Astrocyte of the spinal cord (primary cell): Measurements from ENCODE around the gene SULT4A1.
"Not testable (repeated sequence)": the region's sequence is repeated elsewhere in the genome, so short reads cannot be mapped to it uniquely, and the experiment has no call there.

Experiments
- DNase-seq: peaks from one replicate; pipeline ENCODE4 v3.0.0; 2011; ENCODE audit warnings: low read depth, low spot score
- H3K4me3 ChIP-seq: 2 replicates; pipeline ENCODE4 v1.5.1; 2011; ENCODE audit warnings: low read depth, mild to moderate bottlenecking, low read length, moderate library complexity
- in situ Hi-C: cut with HindIII; loops from 2 replicates; pipeline ENCODE4 v1.10.0; 2017; ENCODE audit warnings: low sequenced_read_pairs
- TF ChIP-seq, protein P1 (sequence below): IDR thresholded peaks from 2 replicates; pipeline ENCODE4 v1.5.1; 2012; ENCODE audit warnings: low read depth, mild to moderate bottlenecking, low read length, inconsistent platforms

Gene SULT4A1

DNA sequence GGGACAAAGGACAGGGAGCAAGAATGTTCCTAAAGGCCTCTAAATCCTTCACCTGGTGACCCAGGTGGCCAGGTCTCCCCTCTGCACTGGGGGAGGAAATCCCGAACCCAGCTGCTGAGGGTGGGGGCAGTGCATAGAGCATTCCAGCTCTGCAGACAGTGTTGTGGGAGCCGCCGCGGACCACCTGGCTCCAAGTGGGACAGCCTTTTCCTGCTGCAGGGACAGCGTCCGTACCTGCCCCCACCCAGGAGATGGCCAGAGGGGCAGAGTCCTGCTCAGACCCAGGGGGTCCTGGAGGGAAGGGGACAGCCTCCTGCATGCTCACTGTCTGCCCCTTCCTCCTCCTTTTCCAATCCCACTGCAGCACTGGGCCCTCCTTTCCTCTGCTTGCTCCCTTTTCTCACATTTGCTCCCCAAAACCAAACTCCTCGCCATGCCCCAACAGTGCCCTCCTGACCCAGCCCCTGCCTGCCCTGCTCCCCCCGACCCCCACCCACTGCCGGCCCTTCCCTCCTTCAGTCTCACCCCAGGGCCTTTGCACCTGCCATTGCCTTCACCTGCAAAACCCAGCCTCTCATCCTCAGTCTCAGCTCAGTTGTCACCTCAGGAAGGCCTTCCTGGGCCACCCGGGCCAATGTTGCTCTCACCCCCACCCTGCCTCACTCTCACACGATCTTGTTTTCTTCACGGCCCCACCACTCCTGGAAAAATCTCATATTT, 16.7 kb upstream of the SULT4A1 start:
- in situ Hi-C loops = no loop called here
- H3K4me3 ChIP-seq = no peak overlapping the region
- TF ChIP-seq, protein P1, sequence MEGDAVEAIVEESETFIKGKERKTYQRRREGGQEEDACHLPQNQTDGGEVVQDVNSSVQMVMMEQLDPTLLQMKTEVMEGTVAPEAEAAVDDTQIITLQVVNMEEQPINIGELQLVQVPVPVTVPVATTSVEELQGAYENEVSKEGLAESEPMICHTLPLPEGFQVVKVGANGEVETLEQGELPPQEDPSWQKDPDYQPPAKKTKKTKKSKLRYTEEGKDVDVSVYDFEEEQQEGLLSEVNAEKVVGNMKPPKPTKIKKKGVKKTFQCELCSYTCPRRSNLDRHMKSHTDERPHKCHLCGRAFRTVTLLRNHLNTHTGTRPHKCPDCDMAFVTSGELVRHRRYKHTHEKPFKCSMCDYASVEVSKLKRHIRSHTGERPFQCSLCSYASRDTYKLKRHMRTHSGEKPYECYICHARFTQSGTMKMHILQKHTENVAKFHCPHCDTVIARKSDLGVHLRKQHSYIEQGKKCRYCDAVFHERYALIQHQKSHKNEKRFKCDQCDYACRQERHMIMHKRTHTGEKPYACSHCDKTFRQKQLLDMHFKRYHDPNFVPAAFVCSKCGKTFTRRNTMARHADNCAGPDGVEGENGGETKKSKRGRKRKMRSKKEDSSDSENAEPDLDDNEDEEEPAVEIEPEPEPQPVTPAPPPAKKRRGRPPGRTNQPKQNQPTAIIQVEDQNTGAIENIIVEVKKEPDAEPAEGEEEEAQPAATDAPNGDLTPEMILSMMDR = no peak
- no peak for DNase-seq

DNA sequence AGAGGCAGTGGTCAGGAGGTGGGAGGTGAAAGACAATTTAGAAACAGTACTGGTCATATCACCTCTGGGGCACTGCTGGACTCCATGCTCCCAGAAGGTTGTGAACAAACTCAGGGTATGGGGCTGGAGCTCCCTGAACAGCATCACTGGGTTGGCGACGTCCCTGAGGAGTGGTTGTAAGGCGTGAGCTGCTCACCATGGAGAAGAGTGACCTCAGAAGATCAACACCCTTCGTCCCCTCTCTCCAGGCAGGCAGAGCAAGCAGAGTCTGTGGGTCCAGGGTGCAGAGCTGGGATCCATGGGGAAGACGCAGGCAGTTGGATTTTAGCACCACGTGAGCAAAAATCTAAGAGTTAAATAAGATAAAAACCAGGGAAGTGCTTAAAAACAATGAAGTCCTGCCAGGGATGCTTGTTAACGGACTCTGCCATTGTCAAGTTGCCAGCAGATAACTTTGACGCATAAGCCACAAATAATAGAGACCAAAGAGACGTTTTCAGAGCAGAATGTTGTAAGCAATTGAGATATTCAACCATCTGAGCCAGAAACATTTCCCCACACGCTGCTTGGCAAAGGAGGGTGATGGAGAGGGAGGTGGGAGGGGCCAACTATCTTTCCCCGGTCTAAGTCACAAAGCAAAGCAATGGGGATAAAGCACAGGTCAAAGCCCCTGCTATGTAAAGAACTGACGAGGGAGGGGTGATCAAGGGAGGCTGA, 15.9 kb upstream of the SULT4A1 start:
- no peak overlapping the region for H3K4me3 ChIP-seq
- in situ Hi-C loops = no loop called here
- no peak for DNase-seq
- TF ChIP-seq, protein P1 = no peak

DNA sequence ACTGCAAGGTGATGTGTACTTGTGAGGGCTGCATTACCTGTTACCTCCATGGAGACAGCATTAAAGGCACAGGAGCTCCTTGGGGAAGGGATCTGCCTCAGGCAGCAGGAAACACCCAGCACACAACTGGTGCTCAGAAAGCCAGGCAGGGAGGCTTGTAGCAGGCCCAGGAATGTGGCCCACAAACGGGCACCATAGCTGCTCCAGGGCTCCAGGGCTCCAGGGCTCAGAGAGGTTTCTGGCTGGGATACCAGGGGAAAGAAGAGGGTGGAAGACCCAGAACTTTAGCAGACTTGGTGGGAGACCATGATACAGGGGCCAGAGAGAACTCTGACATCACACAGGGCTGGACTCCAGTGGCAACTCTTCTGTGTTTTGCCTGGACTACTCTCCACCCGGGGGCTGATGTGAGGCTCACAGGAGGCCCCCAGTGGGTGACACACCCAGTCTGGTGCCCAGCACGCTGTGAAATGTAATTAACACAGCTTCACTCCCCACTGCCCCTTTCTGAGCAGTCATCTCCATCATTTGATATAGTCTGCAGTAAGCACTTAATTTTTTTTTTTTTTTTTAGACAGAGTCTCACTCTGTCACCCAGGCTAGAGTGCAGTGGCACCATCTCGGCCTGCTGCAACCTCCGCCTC, 14.7 kb upstream of the SULT4A1 start:
- in situ Hi-C loops = no loop called here
- H3K4me3 ChIP-seq = no peak overlapping the region
- TF ChIP-seq, protein P1 = no peak
- DNase-seq = no peak

DNA sequence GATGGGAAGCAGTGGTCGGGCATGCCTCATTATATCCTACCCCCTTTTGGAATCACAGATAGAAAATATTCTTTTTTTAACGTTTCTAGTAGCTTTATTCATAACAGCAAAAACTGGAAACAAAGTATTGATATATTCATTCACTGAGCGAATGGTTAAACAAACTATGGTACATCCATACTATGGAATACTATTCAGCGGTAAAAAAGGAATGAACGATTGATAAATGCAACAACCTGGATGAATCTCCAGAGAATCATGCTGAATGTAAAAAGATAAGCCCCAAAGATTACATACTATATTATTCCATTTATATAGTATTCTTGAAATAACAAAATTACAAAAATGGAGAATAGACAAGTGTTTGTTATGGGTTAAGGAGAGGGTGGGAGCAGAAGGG, 7.5 kb upstream of the SULT4A1 start:
- TF ChIP-seq, protein P1 = no peak
- in situ Hi-C loops = no loop called here
- no peak overlapping the region for H3K4me3 ChIP-seq
- no peak for DNase-seq

DNA sequence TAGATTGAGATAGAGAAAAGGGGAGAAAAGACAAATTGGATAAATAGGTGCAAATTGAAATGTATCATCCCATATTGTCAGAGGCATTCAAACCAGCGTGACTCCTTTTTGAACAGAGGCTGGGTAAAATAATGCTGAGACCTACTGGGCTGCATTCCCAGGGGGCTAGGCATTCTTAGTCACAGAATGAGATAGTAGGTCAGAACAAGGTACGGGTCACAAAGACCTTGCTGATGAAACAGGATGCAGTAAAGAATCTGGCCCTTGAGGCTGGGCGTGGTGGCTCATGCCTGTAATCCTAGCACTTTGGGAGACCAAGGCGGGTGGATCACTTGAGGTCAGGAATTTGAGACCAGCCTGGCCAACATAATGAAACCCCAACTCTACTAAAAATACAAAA, 6.7 kb upstream of the SULT4A1 start:
- H3K4me3 ChIP-seq = not testable (repeated sequence)

DNA sequence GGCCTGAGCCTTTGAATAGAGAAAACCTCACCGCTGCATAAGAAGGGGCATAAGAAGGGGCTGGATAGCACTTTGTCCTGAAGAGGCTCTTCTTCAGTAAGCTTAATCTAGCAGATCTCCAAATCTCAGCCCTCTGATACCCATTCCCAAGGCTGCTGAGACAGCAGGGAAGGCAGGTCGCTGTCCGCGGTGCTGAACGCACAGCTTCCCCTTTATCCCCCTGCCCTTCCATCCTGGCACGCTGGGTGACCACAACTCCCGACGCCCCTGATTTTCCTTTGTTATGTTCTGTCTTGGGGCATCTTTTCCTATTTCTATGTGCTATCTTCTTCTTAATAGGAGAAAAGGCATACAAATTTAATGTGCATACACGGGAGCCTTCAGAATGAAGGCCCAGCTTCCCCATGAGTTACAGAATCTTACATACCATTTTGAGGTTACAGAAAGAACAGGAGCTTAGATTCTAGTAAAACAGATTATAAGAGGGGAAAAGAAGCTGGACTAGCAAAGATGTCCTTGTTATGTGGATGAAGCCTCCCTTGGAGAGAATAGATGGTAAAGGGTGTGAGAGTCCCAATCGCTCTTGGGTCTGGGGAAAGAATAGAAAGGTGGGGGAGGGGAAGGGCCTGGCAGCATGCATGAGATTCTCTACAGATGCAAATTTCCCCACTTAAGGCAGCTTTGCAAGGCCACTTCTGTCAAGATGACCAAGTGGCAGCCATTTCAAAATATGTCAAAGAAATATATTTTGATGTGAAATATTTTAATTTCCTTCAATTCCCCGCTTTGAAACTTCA, 5.7 kb upstream of the SULT4A1 start:
- H3K4me3 ChIP-seq = no peak overlapping the region
- in situ Hi-C loops = no loop called here
- TF ChIP-seq, protein P1 = no peak
- DNase-seq = peak; percentile 66

More for the DNA sequence above, 6.7 kb upstream of the SULT4A1 start:
- DNase-seq, in situ Hi-C loops: not testable (repeated sequence)
